ENCODE measurements around the gene RNF150.

GRCh38 chr4:140930011-140930410 is 203.3 kb downstream of the RNF150 start:
- TF ChIP-seq CTCF (IDR thresholded peaks at IDR 0.05) (no peak), POLR2A (IDR thresholded peaks at IDR 0.05) (no peak)
